Activated CD4-positive, alpha-beta T cell treated with anti-CD3 and anti-CD28 coated beads for 1 hour (primary cell): Measurements from ENCODE around the gene LARP1.
"Not testable (repeated sequence)": the region's sequence is repeated elsewhere in the genome, so short reads cannot be mapped to it uniquely, and the experiment has no call there.

ENCODE experiments used
- DNase-seq: peaks from one replicate; pipeline ENCODE4 v3.0.0-alpha.2; 2020

LARP1 gene

DNA sequence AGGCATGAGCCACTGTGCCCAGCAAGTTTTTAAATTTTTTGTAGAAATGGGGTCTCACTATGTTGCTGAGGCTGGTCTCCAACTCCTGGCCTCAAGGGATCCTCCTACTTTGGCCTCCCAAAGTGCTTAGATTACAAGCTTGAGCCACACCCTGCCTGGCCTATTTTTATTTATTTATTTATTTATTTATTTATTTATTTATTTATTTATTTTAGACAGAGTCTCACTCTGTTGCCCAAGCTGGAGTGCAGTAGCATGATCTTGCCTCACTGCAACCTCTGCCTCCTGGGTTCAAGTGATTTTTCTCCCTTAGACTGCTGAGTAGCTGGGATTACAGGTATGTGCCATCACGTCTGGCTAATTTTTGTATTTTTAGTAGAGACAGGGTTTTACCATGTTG is 18.8 kb upstream of the LARP1 start:
- not testable (repeated sequence) for DNase-seq

DNA sequence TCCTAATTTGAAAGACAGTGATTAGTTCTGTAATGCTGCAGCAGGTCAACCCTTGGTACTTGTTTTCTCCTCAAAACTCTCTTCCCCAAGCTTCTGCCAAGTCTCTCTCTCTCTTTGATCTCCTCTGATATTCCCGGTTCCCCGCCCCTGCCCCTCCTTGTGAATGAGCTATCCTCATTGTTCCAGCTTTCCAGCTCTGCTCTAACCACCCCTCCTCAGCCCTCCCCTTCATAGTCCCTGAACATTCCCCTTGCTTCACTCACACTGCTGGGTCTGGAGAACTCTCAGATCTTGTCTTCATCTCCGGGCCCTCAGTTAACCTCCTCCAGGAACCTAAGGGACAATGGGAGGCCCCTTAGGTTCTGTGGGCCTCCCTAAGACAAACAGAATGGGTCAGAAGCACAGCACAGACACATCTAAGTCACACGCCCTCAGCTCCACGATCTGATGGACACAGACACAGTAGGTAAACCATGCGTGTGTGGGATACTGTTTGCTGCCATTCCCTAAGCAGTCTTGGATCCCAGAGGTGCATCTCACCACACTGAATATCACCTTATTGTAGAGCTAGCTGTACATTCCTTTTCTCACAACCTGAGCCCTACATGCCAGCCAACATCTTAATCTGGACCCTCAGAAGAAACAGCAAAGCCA is 17.4 kb upstream of the LARP1 start:
- no peak for DNase-seq

DNA sequence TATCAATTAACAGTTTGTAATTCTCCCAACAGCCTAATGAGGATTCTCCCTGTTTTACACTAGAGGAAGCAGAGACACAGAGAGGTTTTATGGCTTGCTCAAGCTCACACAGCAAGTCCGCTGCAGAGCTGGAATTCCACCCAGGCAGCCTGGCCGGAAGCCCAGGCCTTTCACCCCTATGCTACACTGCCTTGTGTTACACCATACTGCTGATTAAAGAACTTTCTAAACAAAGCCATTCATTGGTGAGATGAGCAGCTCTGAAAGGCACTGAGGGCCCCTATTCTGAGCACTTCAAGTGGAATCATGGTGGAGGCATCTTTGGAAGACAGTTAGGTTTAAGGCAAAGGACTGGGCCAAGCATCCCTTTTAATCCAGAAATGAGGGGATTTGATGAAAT is 14.7 kb upstream of the LARP1 start:
- DNase-seq, result no peak

DNA sequence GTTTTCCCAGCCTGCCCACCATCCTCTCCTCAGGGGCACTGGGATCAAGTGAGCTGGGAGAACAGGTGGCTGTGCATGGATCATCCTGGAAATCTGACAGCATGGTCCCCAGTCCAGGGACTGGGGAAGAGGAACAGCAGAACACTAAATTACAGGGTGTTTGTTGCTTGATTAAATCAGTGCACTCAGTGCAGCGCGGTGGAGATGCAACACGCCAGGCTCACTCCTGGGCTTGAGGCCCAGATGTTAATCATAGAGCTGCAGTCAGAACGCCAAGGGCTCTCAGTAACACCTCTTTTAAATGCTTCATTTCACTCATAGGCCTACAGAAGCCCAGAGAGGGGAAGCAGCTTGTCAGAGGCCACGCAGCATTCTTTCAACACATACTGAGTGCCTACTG is 14.2 kb upstream of the LARP1 start:
- no peak for DNase-seq

DNA sequence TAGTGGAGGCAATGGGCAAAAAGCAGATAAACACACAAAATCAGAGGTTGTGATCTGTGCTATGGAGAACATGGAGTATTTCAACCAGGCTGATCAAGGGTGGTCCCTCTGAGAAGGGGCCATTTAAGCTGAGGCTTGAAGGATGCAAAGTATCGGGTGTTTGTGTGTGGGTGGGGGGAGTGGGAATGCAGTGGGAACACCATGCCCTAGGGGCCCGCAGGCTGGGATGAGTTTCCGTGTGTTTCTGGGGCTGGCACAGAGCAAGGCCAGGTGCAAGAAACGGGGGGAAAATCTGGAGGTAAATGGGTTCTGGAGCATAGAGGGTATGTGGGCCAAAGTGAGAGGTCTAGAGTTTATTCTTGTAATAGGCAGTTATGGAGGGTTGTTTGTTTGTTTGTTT is 13.8 kb upstream of the LARP1 start:
- DNase-seq, result no peak

DNA sequence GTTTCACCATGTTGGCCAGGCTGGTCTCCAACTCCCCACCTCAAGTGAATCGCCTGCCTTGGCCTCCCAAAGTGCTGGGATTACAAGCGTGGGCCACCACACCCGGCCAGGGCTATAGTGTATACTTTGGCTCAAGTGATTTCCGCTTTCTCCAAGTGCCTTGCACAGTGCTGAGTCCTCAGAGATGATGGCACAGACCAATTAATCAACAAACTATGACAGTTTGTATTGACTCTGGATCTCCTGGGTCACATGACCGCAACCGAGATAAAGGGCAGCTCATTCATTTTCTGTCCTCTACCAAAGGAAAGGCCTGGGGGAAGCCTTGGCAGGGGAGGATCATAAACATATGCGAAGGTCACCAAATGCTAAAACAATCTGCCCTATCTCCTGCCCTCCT is 11.4 kb upstream of the LARP1 start:
- no peak for DNase-seq

DNA sequence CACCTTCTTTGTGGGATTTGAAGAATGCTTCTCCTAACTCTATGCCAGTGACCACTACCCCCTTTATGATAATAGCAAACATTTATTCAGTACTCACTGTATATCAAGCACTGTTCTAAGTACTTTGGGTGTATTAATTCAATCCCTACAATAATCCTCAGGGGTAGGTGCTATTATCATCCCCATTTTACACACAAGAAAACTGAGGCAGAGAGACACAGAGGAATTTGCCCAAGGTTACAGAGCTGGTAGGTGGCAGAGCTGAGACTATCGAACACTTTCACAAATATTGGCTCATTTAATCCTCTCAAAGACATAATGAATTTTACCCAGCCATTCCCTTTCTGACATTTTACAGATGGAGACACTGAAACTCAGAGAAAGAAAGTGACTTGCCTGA is 9.8 kb upstream of the LARP1 start:
- DNase-seq, result no peak

DNA sequence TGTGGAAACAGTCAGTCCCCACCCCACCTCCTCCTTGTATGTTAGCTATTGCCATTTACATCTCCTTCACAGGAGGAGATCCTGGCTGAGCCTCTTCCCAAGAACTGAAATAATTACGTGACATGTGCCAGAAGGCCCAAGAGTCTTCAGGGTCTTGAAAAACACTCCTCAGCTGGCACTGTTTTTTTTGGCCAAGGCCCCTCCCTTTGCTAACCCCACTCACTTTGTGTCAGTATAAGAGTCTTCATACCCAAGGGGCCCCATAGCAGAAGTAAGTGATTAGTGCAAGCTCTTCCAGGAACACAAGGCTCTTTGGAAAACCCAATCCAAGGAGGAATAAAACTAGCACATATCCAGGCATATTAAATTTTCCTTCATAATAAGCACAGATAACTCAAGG is 5.7 kb upstream of the LARP1 start:
- DNase-seq, result no peak

DNA sequence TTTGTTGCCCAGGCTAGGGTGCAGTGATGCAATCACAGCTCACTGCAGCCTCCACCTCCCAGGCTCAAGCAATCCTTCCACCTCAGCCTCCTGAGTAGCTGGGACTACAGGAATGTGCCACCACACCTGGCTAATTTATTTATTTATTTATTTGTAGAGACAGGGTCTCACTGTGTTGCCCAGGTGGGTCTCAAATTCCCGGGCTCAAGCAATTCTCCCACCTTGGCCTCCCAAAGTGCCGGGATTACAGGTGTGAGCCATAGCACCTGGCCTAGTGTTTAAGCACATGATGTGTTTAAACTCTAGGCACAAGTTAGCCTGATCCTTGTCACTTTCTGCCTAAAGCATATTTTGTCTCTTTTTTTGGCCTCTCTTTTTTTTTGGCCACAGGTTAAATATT is 4.5 kb upstream of the LARP1 start:
- DNase-seq, result not testable (repeated sequence)

DNA sequence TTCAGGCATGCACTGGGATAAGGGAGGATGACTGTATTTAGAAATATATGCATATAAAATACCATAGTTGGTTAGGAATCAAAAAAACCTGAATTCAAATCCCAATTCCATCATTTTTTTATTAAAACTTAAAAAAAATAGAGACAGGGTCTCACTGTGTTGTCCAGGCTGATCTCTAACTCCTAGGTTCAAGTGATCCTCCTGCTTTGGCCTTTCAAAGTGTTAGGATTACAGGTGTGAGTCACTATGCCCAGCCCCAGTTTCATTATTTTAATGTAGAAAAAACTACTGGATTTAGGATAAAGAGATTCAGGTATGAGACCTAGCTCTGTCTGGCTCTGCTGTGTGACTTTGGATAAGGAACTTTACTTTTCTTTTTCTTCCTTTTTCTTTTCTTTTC is 3.3 kb upstream of the LARP1 start:
- DNase-seq, result no peak

DNA sequence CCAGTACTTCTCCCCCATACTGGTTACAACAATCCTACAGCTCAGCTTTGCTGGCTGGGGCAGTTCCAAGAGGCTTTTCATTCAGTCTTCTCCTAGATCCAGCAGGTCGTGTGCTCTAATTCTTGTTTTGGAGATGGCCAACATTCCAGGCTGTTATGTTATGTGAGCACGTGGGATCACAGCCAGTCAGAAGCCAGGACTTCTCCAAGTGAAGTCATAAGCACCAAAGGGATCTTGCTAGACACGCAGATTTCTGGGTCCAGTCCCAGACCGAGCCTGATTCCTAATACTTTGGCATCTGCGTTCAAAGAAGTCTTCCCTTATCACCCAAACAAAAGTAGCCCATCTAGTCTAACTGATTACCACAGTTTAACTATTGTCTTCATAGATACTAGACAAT is 1.4 kb upstream of the LARP1 start:
- DNase-seq, result no peak

DNA sequence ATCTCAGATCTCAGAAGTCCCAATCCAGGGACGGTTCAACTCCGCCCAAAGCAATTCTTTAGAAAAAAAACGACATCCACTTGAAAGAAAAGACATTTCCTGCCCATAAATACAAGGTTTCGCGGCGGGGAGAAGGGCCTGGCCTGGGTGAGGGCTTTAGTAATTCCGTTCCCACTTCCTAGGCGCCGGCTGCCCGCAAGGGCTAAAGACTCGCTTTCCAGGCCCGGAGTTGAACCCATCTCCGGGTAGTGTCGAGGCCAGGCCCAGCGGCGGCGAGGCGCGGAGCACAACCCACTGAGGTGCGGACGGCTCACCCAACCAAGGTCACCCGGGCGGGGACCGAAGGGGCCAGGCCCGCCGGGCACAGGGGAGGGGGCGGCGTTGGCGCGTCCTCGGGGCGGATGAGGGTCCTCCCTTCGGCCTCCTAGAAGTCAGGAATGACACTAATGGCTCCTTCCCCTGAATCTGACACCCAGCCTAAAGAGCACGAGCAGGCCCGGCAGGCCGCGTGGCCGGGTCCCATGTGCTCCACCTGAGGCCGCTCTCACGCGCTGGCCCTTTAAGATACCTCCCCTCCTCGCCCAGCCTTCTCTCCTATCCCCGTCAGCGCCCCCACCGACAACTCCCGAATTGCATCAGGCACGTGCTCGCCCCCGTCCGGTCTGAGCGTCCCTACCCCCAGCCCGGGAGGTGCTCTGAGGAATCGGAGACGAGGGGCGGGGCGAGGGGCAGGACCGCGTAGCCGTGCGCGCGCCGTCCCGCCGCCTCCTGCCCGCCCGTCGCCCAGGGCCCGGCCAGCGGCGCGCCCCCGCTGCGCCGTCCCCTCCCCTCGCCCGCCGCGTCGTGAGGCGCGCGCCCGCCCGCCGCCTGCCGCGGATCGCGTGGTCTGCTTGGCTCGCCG is 467 bp upstream of the LARP1 start:
- peak; percentile 99 for DNase-seq

DNA sequence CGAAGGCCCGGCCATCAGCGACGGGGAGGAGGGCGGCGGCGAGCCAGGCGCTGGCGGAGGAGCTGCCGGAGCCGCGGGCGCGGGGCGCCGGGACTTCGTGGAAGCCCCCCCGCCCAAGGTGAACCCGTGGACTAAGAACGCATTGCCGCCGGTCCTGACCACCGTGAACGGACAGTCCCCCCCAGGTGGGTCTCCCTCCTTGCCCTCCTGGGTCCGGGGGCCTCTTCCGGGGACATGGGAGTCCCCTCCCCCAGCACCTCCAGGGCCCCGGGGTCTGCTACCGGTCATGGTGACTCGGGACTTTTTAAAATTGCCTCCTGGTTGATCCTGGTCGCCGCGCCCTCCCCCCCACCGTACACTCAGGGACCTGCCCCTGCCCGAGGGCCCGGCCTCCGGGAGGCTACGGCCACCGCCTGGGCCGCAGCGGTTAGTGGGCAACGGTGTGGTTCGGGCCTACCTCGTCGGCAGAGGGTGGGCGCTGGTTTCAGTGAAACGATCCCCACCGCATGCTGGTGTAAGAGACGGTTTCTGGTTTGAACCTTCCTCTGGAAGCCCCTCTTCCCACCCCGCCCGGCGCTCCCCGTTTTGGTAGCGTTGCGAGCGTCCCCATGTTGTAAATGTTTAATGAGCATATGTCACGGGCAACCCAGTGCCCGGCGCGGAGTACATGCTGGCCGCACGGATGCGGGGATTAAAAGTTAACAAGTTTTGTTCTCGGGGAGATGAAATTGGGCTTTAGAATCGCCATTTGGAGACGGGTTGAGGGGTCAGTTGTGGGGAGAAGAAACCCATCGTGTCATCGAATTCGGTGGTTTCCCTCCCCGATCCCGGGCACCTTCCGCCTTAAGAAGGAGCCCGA is 1.1 kb downstream of the LARP1 start:
- DNase-seq, result peak; percentile 29

DNA sequence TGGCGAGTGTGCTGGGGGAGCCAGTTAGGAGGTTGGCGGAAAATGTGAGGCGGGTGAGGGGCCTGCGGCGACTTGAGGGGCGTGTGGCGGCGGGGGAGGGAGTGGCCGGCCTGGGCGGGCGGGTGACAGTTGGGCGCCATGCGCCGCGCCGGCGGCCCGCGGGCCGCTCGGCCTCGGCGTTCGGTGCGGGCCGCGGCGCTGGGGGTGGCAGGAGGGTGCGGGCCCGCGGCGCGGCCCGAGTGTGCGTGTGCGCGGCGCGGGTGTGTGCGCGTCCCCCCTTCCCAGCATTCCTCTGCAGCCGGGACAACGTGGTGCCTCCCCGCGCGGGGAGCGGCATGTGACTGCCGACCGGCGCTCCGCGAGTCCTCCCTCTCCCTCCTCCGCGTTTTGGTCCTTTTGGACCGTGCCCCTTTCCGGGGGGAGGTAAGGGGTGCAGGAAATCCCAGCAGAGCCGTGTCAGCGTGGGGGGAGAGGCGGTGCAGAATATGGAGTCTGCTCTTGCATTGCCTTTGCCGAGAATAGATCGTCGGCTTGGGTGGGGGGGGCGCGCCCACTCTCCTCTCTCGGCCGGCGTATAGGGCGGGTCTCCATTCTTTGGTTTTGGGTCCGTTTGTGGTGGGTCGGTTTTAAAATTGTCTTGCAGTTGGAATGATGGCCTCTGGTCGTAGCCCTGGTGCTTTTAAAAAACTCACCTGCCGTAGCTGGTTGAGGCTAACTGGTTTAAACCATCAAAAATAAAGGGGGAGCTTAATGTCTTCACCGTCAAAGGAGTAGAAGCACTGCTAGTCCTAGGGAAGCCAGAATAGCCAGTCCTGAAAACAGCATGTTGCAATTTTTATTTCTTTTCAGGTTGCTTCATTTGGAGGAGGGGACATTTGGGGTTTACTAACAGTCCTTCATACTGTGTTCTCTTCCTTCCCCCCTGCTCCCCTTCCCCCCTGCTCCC is 2.0 kb downstream of the LARP1 start:
- DNase-seq, result peak; percentile 34

DNA sequence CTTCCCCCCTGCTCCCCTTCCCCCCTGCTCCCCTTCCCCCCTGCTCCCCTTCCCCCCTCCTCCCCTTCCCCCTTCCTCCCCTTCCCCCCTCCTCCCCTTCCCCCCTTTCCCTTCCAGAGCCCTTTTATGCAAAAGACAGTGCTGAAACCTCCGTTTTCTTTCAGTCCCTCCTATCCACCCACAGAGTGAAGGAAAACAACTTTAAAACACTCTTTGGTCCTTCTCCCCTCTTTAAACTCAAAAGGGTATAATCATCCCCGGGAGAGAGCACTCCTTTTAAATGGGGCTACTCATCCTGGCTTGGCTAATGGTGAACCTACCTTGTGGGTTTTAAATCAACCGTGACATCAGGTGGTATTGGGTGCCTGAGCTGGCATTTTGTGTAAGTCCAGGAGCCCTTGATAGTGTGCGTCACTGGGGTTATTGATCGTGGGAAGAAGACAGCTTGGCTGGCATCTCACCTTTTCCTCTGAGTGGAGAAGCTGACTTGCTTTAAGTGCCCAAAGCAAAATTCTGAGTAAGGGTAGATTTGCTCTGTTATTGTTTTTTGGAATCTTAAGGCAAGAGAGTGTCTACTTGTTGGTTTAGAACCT is 2.7 kb downstream of the LARP1 start:
- DNase-seq, result peak; percentile 39

DNA sequence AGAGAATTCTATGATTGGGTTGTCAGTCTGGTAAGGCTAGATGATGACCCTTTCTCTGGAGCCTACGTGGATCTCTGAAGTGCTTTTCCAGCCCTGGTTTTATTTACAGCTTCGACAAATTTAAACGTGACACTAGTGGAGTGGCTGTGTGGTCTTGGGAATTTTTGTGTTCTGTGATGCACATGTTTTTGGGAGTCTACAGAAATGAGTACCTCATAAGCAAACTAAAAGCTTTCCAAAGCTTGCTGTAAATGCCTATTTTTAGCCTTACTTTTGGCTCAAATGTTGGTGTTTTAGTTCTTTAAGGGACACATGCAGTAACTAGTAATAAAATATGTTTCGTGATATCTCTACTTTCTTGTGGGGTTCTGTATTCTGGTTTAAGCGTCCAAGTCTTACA is 3.3 kb downstream of the LARP1 start:
- DNase-seq, result no peak

DNA sequence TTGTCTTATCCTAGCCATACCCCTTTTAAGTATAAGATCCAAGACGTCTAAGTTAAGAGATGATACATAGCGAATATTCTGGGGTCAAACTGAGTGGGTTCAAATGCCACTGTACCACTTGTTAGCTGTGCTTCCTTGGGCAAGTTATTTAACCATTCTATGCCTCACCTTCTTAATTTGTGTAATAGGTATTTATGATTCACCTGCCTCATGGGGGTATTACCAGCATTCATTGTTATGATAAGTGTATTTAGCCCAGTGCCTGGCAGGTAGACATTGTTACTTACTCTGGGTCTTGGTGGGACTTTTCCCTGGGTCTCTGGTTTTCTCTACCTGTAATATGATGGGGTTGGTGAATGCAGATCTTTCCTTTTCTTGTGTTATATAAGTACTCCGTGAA is 3.8 kb downstream of the LARP1 start:
- no peak for DNase-seq

DNA sequence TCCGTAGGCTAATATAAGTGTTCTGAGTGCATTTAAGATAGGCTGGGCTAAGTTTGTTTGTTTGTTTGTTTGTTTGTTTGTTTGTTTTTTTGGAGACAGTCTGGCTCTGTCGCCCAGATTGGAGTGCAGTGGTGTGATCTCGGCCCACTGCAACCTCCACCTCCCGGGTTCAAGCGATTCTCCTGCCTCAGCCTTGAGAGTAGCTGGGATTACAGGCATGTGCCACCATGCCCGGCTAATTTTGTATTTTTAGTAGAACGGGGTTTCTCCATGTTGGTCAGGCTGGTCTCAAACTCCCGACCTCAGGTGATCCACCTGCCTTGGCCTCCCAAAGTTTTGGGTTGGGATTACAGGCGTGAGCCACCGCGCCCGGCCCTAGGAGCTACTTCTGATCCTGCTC is 4.7 kb downstream of the LARP1 start:
- not testable (repeated sequence) for DNase-seq

DNA sequence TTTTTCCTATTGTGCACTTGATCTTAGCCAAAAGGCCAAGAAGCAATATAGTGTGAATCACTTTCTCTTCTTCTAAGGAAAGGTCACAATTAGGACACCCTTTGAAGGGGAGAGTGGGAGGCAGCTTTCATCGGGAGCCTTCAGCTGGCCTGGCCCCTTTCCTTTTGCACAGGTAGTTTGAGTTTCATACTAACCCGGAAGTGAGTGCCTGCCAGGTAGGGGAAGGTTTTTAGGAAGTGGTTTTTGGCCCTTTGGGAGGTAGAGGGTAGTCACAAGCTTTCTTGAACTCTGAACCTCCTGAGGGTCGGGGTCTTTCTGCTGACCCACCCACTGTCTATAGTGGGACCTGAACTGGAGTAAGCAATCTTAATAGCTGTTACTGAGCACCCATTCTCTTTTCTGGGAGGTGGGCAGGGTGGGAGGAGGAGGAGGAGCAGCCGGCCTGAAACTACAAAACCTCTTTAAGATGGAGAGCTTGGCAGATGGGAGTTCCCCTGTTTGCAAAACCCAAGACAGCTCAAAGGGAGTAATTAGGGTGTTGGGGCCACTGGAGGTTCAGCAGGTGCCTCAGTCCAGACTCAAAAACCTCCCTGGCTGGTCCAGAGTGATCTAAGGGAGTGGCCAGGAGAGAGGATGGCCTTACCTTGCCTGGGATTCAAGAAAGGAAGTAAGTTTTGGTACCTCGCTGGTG is 6.0 kb downstream of the LARP1 start:
- no peak for DNase-seq

DNA sequence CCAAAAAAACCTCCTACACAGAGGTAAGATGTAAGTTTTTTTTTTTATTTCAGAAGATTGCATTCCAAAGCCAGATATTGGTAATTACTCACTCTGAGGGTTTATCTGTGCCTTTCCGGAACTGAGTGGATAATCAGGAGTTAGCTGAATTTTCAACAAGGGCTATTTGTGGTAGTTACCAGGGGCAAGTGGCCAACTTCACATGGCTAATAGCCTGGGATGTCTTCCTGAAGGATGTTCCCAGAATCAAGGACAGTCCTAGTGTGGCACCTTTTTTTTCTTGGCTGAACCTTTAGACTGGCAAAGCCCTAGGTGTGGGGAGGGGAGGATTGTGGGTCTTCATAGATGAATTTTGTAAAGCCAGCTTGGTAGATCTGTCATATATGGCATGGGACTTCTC is 7.1 kb downstream of the LARP1 start:
- no peak for DNase-seq

DNA sequence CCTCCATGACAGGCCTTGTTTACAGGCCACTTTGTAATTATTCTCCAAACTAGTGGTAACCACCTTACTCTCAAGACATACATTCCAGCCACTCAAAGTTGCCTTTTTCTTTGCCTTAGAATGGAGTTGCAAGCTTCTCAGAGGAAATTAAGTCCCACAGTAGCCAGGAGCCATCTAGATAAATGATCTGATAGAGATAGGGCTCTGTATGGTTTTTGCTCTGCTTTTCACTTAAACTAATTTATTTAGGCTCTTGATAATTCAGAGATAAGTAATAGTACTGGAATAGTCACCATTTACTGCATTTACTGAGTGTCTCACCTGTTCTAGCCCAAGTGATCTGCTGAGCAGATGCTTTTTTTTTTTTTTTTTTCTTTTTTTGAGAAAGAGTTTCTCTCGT is 7.5 kb downstream of the LARP1 start:
- DNase-seq, result no peak
